Memory B cell (primary cell): ENCODE data around the gene GRM5.

ENCODE experiments used
- ATAC-seq: fragments of 150-1000 bp; cut with Tn5 transposase; 2 replicates; pipeline ENCODE4 v1.10.0; 2021; ENCODE audit warnings: low read depth, mild to moderate bottlenecking, moderate library complexity
- DNase-seq, 2 donors: peaks; one replicate each; pipeline ENCODE4 v3.0.0; 2022; ENCODE audit warnings: low spot score in 2 of 2
- H3K27ac Mint-ChIP-seq: one replicate; pipeline ENCODE4 v1.8.0; 2022; ENCODE audit warnings: mild to moderate bottlenecking, moderate library complexity, mixed read lengths
- H3K27me3 Mint-ChIP-seq: one replicate; pipeline ENCODE4 v1.8.0; 2022; ENCODE audit warnings: mixed read lengths
- H3K36me3 Mint-ChIP-seq: one replicate; pipeline ENCODE4 v1.8.0; 2022; ENCODE audit warnings: mild to moderate bottlenecking, mixed read lengths
- H3K4me1 Mint-ChIP-seq: one replicate; pipeline ENCODE4 v1.8.0; 2022; ENCODE audit warnings: mixed read lengths
- H3K4me3 Mint-ChIP-seq: one replicate; pipeline ENCODE4 v1.8.0; 2022; ENCODE audit warnings: mild to moderate bottlenecking, moderate library complexity, mixed read lengths
- H3K9me3 Mint-ChIP-seq: one replicate; pipeline ENCODE4 v1.8.0; 2022; ENCODE audit warnings: mixed read lengths

Gene GRM5

GRCh38 chr11:88507771-88508417 lies 557.9 kb downstream of the GRM5 start:
- H3K36me3 Mint-ChIP-seq: no peaks in the 10 kb centered on the region
- H3K4me1 Mint-ChIP-seq: peaks cover 9% of the 10 kb centered on the region
- H3K27me3 Mint-ChIP-seq: peaks cover 18% of the 10 kb centered on the region
- no peak for DNase-seq
- ATAC-seq: no peak
- H3K9me3 Mint-ChIP-seq: no peaks in the 10 kb centered on the region
- H3K4me3 Mint-ChIP-seq: no peak overlapping the region
- no peak overlapping the region for H3K27ac Mint-ChIP-seq

- Mint-ChIP-seq H3K27me3 (peaks cover 2% of the 10 kb centered on the region), H3K4me1 (no peaks in the 10 kb centered on the region), H3K27ac (no peak overlapping the region), H3K4me3 (no peak overlapping the region), H3K9me3 (no peaks in the 10 kb centered on the region), H3K36me3 (no peaks in the 10 kb centered on the region)
- DNase-seq: no peak
- ATAC-seq: no peak
These were observed 564.2 kb downstream of the GRM5 start for GRCh38 chr11:88501541-88501940.

- Mint-ChIP-seq H3K27ac (no peak overlapping the region), H3K4me1 (no peaks in the 10 kb centered on the region), H3K27me3 (peaks cover 2% of the 10 kb centered on the region), H3K4me3 (no peak overlapping the region), H3K36me3 (no peaks in the 10 kb centered on the region), H3K9me3 (no peaks in the 10 kb centered on the region)
- no peak for DNase-seq
- no peak for ATAC-seq
These were observed 569.9 kb downstream of the GRM5 start for GRCh38 chr11:88495836-88496235.

- no peaks in the 10 kb centered on the region for H3K4me1 Mint-ChIP-seq
- peaks cover 1% of the 10 kb centered on the region for H3K27me3 Mint-ChIP-seq
- H3K27ac Mint-ChIP-seq: no peak overlapping the region
These were observed 570.9 kb downstream of the GRM5 start for GRCh38 chr11:88494848-88495247.

GRCh38 chr11:88491674-88492073 lies 574.1 kb downstream of the GRM5 start:
- no peaks in the 10 kb centered on the region for H3K36me3 Mint-ChIP-seq
- DNase-seq (no peak), ATAC-seq (no peak)
- H3K27me3 Mint-ChIP-seq: peaks cover 3% of the 10 kb centered on the region
- H3K4me1 Mint-ChIP-seq: no peaks in the 10 kb centered on the region
- no peaks in the 10 kb centered on the region for H3K9me3 Mint-ChIP-seq
- no peak overlapping the region for H3K4me3 Mint-ChIP-seq
- H3K27ac Mint-ChIP-seq: no peak overlapping the region

More at GRCh38 chr11:88494848-88495247, 570.9 kb downstream of the GRM5 start:
- no peak overlapping the region for H3K4me3 Mint-ChIP-seq
- H3K36me3 Mint-ChIP-seq: no peaks in the 10 kb centered on the region
- DNase-seq (no peak), ATAC-seq (no peak)
- no peaks in the 10 kb centered on the region for H3K9me3 Mint-ChIP-seq

GRCh38 chr11:88489030-88489429 lies 576.8 kb downstream of the GRM5 start:
- no peak for ATAC-seq
- no peak for DNase-seq
- no peaks in the 10 kb centered on the region for H3K9me3 Mint-ChIP-seq
- H3K27me3 Mint-ChIP-seq: peaks cover 6% of the 10 kb centered on the region
- no peak overlapping the region for H3K27ac Mint-ChIP-seq
- H3K4me3 Mint-ChIP-seq: no peak overlapping the region
- no peaks in the 10 kb centered on the region for H3K36me3 Mint-ChIP-seq
- H3K4me1 Mint-ChIP-seq: no peaks in the 10 kb centered on the region

- Mint-ChIP-seq H3K9me3 (no peaks in the 10 kb centered on the region), H3K27ac (no peak overlapping the region), H3K4me1 (no peaks in the 10 kb centered on the region), H3K36me3 (no peaks in the 10 kb centered on the region), H3K27me3 (peaks cover 6% of the 10 kb centered on the region), H3K4me3 (no peak overlapping the region)
- DNase-seq: no peak
- ATAC-seq: no peak
These were observed 578.1 kb downstream of the GRM5 start for GRCh38 chr11:88487646-88488045.

GRCh38 chr11:88484873-88485621 lies 580.7 kb downstream of the GRM5 start:
- ATAC-seq (peak; percentile 64), DNase-seq (peak in 1 of 2 donors; percentile 9)
- Mint-ChIP-seq H3K4me3 (no peak overlapping the region), H3K36me3 (no peaks in the 10 kb centered on the region), H3K27ac (no peak overlapping the region), H3K27me3 (peaks cover 7% of the 10 kb centered on the region), H3K9me3 (no peaks in the 10 kb centered on the region), H3K4me1 (no peaks in the 10 kb centered on the region)

- Mint-ChIP-seq H3K4me3 (no peak overlapping the region), H3K36me3 (no peaks in the 10 kb centered on the region), H3K4me1 (no peaks in the 10 kb centered on the region), H3K27me3 (peaks cover 7% of the 10 kb centered on the region), H3K27ac (no peak overlapping the region), H3K9me3 (no peaks in the 10 kb centered on the region)
- no peak for DNase-seq
- ATAC-seq: no peak
These were observed 582.9 kb downstream of the GRM5 start for GRCh38 chr11:88482871-88483301.

- no peak overlapping the region for H3K27ac Mint-ChIP-seq
- H3K4me1 Mint-ChIP-seq: no peaks in the 10 kb centered on the region
- no peaks in the 10 kb centered on the region for H3K36me3 Mint-ChIP-seq
- ATAC-seq (no peak), DNase-seq (no peak)
- H3K27me3 Mint-ChIP-seq: peaks cover 1% of the 10 kb centered on the region
- no peak overlapping the region for H3K4me3 Mint-ChIP-seq
- H3K9me3 Mint-ChIP-seq: no peaks in the 10 kb centered on the region
These were observed 585.6 kb downstream of the GRM5 start for GRCh38 chr11:88480223-88480622.

- no peak overlapping the region for H3K4me3 Mint-ChIP-seq
- DNase-seq (no peak), ATAC-seq (no peak)
- H3K4me1 Mint-ChIP-seq: no peaks in the 10 kb centered on the region
- peaks cover 6% of the 10 kb centered on the region for H3K27me3 Mint-ChIP-seq
- H3K9me3 Mint-ChIP-seq: no peaks in the 10 kb centered on the region
- H3K36me3 Mint-ChIP-seq: no peaks in the 10 kb centered on the region
- H3K27ac Mint-ChIP-seq: no peak overlapping the region
These were observed 587.5 kb downstream of the GRM5 start for GRCh38 chr11:88478136-88478815.

- DNase-seq: no peak
- H3K36me3 Mint-ChIP-seq: no peaks in the 10 kb centered on the region
- no peak overlapping the region for H3K4me3 Mint-ChIP-seq
- H3K9me3 Mint-ChIP-seq: no peaks in the 10 kb centered on the region
- no peak overlapping the region for H3K27ac Mint-ChIP-seq
- no peak for ATAC-seq
- peaks cover 7% of the 10 kb centered on the region for H3K27me3 Mint-ChIP-seq
- H3K4me1 Mint-ChIP-seq: no peaks in the 10 kb centered on the region
These were observed 589.8 kb downstream of the GRM5 start for GRCh38 chr11:88475991-88476418.

- H3K4me3 Mint-ChIP-seq: no peak overlapping the region
- H3K9me3 Mint-ChIP-seq: no peaks in the 10 kb centered on the region
- no peak for ATAC-seq
- H3K4me1 Mint-ChIP-seq: no peaks in the 10 kb centered on the region
- H3K27me3 Mint-ChIP-seq: peaks cover 6% of the 10 kb centered on the region
- no peaks in the 10 kb centered on the region for H3K36me3 Mint-ChIP-seq
- DNase-seq: no peak
- H3K27ac Mint-ChIP-seq: no peak overlapping the region
These were observed 591.1 kb downstream of the GRM5 start for GRCh38 chr11:88474655-88475054.

- no peaks in the 10 kb centered on the region for H3K36me3 Mint-ChIP-seq
- H3K27me3 Mint-ChIP-seq: peaks cover 8% of the 10 kb centered on the region
- no peak overlapping the region for H3K27ac Mint-ChIP-seq
- H3K9me3 Mint-ChIP-seq: peaks cover 1% of the 10 kb centered on the region
- H3K4me1 Mint-ChIP-seq: peaks cover 3% of the 10 kb centered on the region
- DNase-seq (no peak), ATAC-seq (no peak)
- H3K4me3 Mint-ChIP-seq: no peak overlapping the region
These were observed 596.1 kb downstream of the GRM5 start for GRCh38 chr11:88469561-88470225.
